Parathyroid adenoma (tissue), 2 donors: ENCODE results near the gene SLC34A1.
A peak's percentile ranks its signal among the peaks of the same experiment; 100 is the strongest.

ENCODE experiments used
- H2AFZ ChIP-seq: fragments of 300-600 bp; sonication (generic); one replicate; pipeline ENCODE4 v1.7.0; 2017; ENCODE audit warnings: antibody characterized with exemption, mild to moderate bottlenecking
- H3K27ac ChIP-seq: fragments of 300-600 bp; sonication (generic); one replicate; pipeline ENCODE4 v1.7.0; 2017
- H3K27me3 ChIP-seq: fragments of 300-600 bp; sonication (generic); one replicate; pipeline ENCODE4 v1.7.0; 2017; ENCODE audit warnings: low read length; ENCODE audit not compliant: control insufficient read depth, insufficient read depth
- H3K36me3 ChIP-seq: fragments of 300-600 bp; sonication (generic); one replicate; pipeline ENCODE4 v1.7.0; 2017; ENCODE audit warnings: low read length; ENCODE audit not compliant: control insufficient read depth, insufficient read depth
- H3K4me1 ChIP-seq: fragments of 300-600 bp; sonication (generic); one replicate; pipeline ENCODE4 v1.7.0; 2017; ENCODE audit warnings: control low read depth
- H3K4me2 ChIP-seq: fragments of 300-600 bp; sonication (generic); one replicate; pipeline ENCODE4 v1.7.0; 2017; ENCODE audit warnings: low read length
- H3K4me3 ChIP-seq: fragments of 300-600 bp; sonication (generic); one replicate; pipeline ENCODE4 v1.7.0; 2017; ENCODE audit warnings: low read depth, low read length
- H3K79me2 ChIP-seq: fragments of 300-600 bp; sonication (generic); one replicate; pipeline ENCODE4 v1.7.0; 2017; ENCODE audit warnings: control low read depth
- H3K9ac ChIP-seq: fragments of 300-600 bp; sonication (generic); one replicate; pipeline ENCODE4 v1.7.0; 2017; ENCODE audit warnings: mild to moderate bottlenecking
- H3K9me3 ChIP-seq: fragments of 300-600 bp; sonication (generic); one replicate; pipeline ENCODE4 v1.7.0; 2017; ENCODE audit warnings: low read length; ENCODE audit not compliant: control insufficient read depth
- CTCF ChIP-seq: fragments of 300-600 bp; sonication (generic); IDR thresholded peaks from one replicate; pipeline ENCODE4 v1.7.0; 2017; ENCODE audit warnings: antibody characterized with exemption, mild to moderate bottlenecking
- donor health status: primary hyperparathyroidism.

Gene SLC34A1

GRCh38 chr5:177367981-177368868 lies 16.0 kb upstream of the SLC34A1 start:
- H3K4me1 ChIP-seq = peaks cover 12% of the 10 kb centered on the region
- H3K27me3 ChIP-seq = no peaks in the 10 kb centered on the region
- H3K9me3 ChIP-seq = no peaks in the 10 kb centered on the region
- no peaks in the 10 kb centered on the region for H3K36me3 ChIP-seq
- H2AFZ ChIP-seq = no peak overlapping the region
- no peak overlapping the region for H3K27ac ChIP-seq
- H3K9ac ChIP-seq = no peak overlapping the region
- TF ChIP-seq CTCF = no peak
- H3K79me2 ChIP-seq = no peaks in the 10 kb centered on the region
- peak overlapping the region; percentile 90 for H3K4me2 ChIP-seq
- no peak overlapping the region for H3K4me3 ChIP-seq

- H3K4me1 ChIP-seq = peaks cover 12% of the 10 kb centered on the region
- H3K4me2 ChIP-seq = no peak overlapping the region
- no peaks in the 10 kb centered on the region for H3K36me3 ChIP-seq
- no peak overlapping the region for H3K27ac ChIP-seq
- no peak overlapping the region for H3K4me3 ChIP-seq
- no peak overlapping the region for H2AFZ ChIP-seq
- no peaks in the 10 kb centered on the region for H3K9me3 ChIP-seq
- peak; percentile 70 for TF ChIP-seq CTCF
- no peak overlapping the region for H3K9ac ChIP-seq
- H3K79me2 ChIP-seq = no peaks in the 10 kb centered on the region
- H3K27me3 ChIP-seq = no peaks in the 10 kb centered on the region
Measured at GRCh38 chr5:177368869-177369644, 15.2 kb upstream of the SLC34A1 start.

- no peak overlapping the region for H3K4me3 ChIP-seq
- H3K27ac ChIP-seq = no peak overlapping the region
- H3K79me2 ChIP-seq = no peaks in the 10 kb centered on the region
- H2AFZ ChIP-seq = peak overlapping the region; percentile 71
- H3K9me3 ChIP-seq = no peaks in the 10 kb centered on the region
- no peak overlapping the region for H3K9ac ChIP-seq
- H3K4me1 ChIP-seq = peaks cover 12% of the 10 kb centered on the region
- H3K36me3 ChIP-seq = no peaks in the 10 kb centered on the region
- TF ChIP-seq CTCF = no peak
- H3K4me2 ChIP-seq = no peak overlapping the region
- H3K27me3 ChIP-seq = no peaks in the 10 kb centered on the region
Measured at GRCh38 chr5:177369645-177370440, 14.4 kb upstream of the SLC34A1 start.

GRCh38 chr5:177370488-177371119 lies 13.6 kb upstream of the SLC34A1 start:
- H3K36me3 ChIP-seq = no peaks in the 10 kb centered on the region
- H3K79me2 ChIP-seq = no peaks in the 10 kb centered on the region
- no peaks in the 10 kb centered on the region for H3K27me3 ChIP-seq
- no peak overlapping the region for H3K4me3 ChIP-seq
- TF ChIP-seq CTCF = peak; percentile 41
- peaks cover 10% of the 10 kb centered on the region for H3K4me1 ChIP-seq
- no peak overlapping the region for H3K27ac ChIP-seq
- H3K4me2 ChIP-seq = no peak overlapping the region
- no peak overlapping the region for H3K9ac ChIP-seq
- peak overlapping the region; percentile 71 for H2AFZ ChIP-seq
- no peaks in the 10 kb centered on the region for H3K9me3 ChIP-seq
